ENCODE measurements around the gene NID1.
"Not testable (repeated sequence)": the region's sequence is repeated elsewhere in the genome, so short reads cannot be mapped to it uniquely, and the experiment has no call there.

NID1 gene

DNA sequence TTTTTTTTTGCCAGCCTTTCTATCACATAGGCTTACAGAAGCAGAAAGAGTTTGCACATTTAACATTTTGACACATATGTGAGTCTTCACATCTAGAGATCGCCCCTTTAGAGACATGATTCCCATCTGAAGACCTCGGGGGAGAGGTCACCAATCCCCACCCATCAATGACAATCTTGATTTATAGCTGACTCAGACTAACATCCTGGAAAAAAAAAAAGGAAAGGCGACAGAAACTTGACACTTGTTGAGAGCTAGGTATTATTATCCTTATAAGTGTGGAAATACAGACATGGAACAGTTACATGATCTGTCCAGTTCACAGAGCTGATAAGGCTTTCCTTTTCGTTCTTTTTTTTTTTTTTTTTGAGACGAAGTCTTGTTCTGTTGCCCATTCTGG lies 28.0 kb upstream of the NID1 start:
- no peak for DNase-seq (ENCODE audit: low read depth)

GRCh38 chr1:236091933-236092318 lies 27.0 kb upstream of the NID1 start:
- no peak for DNase-seq (ENCODE audit: low read depth)

DNA sequence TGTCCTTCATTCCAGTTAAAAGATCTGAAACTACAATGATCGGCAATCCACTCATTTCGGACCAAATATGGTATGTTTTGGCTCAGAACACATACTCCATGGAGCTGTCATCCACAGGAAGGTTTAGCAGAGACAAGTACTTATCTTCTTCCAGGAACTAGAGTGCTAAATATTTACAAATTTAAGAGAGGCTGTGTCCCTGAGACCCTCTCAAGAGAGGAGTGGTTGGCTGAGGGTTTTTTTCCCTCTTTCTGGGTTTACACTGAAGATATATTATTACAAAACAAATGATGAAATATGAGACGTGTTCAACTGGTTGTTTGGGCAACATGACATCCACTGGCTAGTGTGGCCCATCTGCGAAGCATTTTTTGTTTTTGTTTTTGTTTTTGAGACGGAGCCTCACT lies 25.9 kb upstream of the NID1 start:
- no peak for DNase-seq (ENCODE audit: low read depth)

- no peak for DNase-seq (ENCODE audit: low read depth)
Measured at GRCh38 chr1:236089046-236089773, 24.3 kb upstream of the NID1 start.

GRCh38 chr1:236086537-236086936 lies 21.6 kb upstream of the NID1 start:
- no peak for DNase-seq (ENCODE audit: low read depth)

GRCh38 chr1:236085545-236086159 lies 20.8 kb upstream of the NID1 start:
- no peak for DNase-seq (ENCODE audit: low read depth)

- no peak for DNase-seq (ENCODE audit: low read depth)
Measured at GRCh38 chr1:236084386-236084730, 19.5 kb upstream of the NID1 start.

GRCh38 chr1:236083650-236084385 lies 18.9 kb upstream of the NID1 start:
- no peak for DNase-seq (ENCODE audit: low read depth)

GRCh38 chr1:236082526-236082925 lies 17.6 kb upstream of the NID1 start:
- no peak for DNase-seq (ENCODE audit: low read depth)

DNA sequence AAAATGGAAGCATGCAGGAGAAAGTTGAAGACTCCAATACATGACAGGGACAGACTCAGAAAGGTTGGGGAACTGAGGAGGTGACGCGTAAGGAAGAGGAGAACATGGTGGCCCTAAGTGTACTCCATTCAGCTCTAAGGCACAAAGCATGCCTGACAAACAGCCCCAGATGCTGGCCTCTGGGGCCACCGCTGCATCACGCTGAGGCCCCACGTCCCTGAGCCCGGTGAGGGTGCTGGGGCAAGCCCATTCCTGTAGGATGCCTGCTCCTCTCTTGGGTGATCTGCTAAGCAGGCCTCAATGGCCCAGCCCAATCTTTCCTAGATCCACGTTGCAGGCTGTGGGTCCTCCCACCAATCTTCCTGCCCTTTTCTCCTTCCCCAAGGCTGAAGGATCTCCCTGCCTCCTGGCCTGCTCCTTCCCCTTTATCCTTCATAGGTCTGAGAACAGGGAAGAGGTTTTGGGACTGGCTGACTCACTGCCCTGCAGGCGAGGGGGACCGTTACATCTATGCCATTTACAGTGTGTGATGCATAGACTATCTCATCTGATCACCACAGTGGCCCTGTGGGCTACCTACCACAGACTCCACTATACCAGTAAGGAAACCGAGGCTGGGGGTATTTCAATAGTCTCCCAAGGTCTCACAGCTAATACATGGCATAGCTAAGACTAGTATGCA lies 16.8 kb upstream of the NID1 start:
- DNase-seq (ENCODE audit: low read depth) = no peak

DNA sequence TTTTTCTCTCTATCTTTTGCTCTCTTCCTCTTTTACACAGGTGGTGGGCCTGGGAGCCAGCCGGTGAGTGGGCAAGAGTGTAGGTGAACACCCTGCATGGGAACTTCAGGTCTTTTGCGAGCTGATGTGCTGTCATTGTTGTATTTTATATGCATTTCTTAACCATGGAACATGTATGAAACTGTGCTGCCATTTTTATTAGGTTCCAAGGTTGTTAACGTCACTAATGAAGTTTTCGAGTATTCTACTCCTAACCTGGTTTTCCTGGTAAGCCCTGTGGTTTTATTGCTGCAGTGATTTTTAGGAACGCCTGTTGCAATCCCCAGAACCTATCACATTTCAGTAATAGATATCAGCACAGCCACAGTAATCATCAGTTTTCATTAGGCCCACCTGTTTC lies 14.8 kb upstream of the NID1 start:
- no peak for DNase-seq (ENCODE audit: low read depth)

- DNase-seq (ENCODE audit: low read depth) = no peak
Measured at GRCh38 chr1:236078993-236079392, 14.1 kb upstream of the NID1 start.

DNA sequence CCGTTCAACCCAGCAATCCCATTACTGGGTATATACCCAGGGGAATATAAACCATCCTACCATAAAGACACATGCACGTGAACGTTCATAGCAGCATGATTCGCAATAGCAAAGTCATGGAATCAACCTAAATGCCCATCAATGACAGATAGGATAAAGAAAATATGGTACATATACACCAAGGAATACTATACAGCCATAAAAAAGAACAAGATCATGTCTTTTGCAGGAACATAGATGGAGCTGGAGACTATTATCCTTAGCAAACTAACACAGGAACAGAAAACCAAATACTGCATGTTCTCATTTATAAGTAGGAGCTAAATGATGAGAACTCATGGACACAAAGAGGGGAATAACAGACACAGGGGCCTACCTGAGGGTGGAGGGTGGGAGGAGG lies 13.2 kb upstream of the NID1 start:
- DNase-seq (ENCODE audit: low read depth) = not testable (repeated sequence)

GRCh38 chr1:236075848-236076247 lies 11.0 kb upstream of the NID1 start:
- DNase-seq (ENCODE audit: low read depth) = no peak

- DNase-seq (ENCODE audit: low read depth) = no peak
Measured at GRCh38 chr1:236073307-236073897, 8.5 kb upstream of the NID1 start.

- DNase-seq (ENCODE audit: low read depth) = no peak
Measured at GRCh38 chr1:236072001-236072400, 7.1 kb upstream of the NID1 start.

DNA sequence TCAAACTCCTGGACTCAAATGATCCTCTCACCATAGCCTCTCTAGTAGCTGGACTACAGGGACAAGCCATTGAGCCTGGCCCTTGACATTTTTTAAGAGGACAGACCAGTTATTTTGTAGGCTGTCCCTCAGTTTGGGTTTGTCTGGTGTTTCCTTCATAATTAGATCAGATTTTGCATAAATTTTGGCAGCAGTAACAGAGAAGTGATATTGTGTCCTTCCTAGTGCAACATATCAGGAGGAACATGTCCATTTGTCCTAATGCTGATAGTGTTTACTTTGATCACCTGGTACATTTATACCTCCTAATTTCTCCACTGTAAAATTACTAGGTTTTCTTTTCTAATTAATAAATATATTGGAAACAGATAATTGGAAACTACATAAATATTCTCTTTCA lies 5.9 kb upstream of the NID1 start:
- no peak for DNase-seq (ENCODE audit: low read depth)

- DNase-seq (ENCODE audit: low read depth) = no peak
Measured at GRCh38 chr1:236069796-236070195, 4.9 kb upstream of the NID1 start.

- DNase-seq (ENCODE audit: low read depth) = no peak
Measured at GRCh38 chr1:236067854-236068454, 3.1 kb upstream of the NID1 start.

DNA sequence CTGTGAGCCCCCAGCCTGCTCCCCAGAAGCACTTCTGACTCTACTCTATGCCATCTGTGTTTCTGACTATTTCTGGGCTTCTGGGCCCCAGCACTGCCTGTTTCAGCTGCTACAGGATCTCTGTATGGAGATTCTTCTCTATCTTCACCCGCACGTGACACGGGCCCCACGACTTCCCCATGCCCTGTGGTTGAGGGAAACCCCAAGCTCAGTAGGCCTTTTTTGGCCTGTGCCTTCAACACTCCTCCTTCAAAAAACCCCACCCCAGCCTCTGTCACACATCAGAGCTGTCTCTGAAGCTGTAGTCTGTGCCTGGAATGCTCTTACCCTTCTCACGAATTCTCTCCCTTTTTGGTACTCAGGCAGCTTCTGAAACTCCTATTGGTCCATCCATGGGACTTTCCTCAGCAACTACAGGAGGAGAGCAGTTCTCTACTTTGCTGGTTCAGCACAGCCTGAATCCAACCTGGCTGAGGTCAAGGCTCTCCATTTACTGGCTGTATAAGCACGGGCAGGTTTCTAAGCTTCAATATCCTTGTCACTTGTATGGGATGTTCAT lies 2.0 kb upstream of the NID1 start:
- peak; percentile 43 for DNase-seq (ENCODE audit: low read depth)

DNA sequence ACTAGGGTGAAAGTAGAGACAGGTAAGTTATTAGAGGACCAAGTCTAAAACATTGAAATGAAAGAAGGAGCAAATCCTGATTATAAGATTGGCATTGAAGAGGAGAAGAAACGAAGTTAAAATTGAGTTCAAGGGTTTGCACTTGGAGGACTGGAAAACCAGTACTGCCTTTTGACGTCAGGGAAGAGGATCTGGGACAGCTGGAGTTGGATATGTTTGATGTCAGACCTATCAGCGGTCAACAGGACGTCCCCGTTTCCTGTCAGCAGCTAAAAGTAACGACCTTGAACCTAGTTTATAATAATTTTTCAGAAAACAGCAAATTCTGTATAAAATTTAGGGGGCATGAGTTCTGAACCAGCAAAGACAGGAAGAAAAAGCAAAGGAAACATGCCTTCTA lies 1.2 kb upstream of the NID1 start:
- no peak for DNase-seq (ENCODE audit: low read depth)

DNA sequence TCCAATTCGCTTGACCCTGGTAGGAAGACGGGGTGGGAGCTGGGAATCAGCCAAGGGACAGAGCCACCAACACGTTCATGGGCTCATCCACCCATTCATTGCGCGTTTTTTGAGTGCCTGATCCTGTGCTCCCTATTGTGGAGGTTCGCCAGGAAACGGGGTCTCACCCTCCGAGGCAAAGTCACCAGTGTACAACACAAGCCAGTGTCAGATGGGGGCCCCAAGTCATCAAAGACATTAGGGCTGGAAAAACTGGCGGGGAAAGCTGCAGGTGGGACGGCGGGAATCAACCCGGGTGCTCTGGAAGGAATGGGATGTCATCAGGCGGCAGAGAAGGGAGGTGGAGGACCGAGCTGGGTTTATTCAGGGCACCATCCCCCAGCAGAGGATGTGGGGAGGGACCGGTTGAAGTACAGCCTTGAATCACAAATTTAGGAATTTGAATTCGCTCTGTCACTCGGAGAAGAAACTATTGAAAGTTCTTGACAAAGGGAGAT lies 667 bp upstream of the NID1 start:
- no peak for DNase-seq (ENCODE audit: low read depth)
